Fibroblast of pulmonary artery (primary cell): Measurements from ENCODE around the gene COL15A1.

Source experiments
- DNase-seq: peaks from one replicate; pipeline ENCODE4 v3.0.0-alpha.2; 2010; ENCODE audit warnings: low read depth
- H3K4me3 ChIP-seq: replicated peaks from 2 replicates; pipeline ENCODE4 v1.5.1; 2011; ENCODE audit warnings: low read depth, mild to moderate bottlenecking, control low read depth, low read length, moderate library complexity
- CTCF ChIP-seq: IDR thresholded peaks from 2 replicates; pipeline ENCODE4 v1.5.1; 2011; ENCODE audit warnings: mild to moderate bottlenecking, control low read depth, low read length, inconsistent platforms; ENCODE audit errors: missing control alignments

Gene COL15A1

GRCh38 chr9:99056886-99057664, 113.4 kb downstream of the COL15A1 start:
- DNase-seq = peak; percentile 68
- no peak overlapping the region for H3K4me3 ChIP-seq
- no peak for TF ChIP-seq CTCF

- TF ChIP-seq CTCF = no peak
- peak; percentile 55 for DNase-seq
- no peak overlapping the region for H3K4me3 ChIP-seq
Measured at GRCh38 chr9:99057665-99058625, 114.2 kb downstream of the COL15A1 start.

- DNase-seq = no peak
- no peak overlapping the region for H3K4me3 ChIP-seq
- no peak for TF ChIP-seq CTCF
Measured at GRCh38 chr9:99058964-99059921, 115.5 kb downstream of the COL15A1 start.

- no peak overlapping the region for H3K4me3 ChIP-seq
- no peak for DNase-seq
- no peak for TF ChIP-seq CTCF
Measured at GRCh38 chr9:99060621-99061020, 116.9 kb downstream of the COL15A1 start.

GRCh38 chr9:99062549-99062948, 118.8 kb downstream of the COL15A1 start:
- no peak for DNase-seq
- H3K4me3 ChIP-seq = no peak overlapping the region
- TF ChIP-seq CTCF = no peak

- no peak for TF ChIP-seq CTCF
- no peak overlapping the region for H3K4me3 ChIP-seq
- DNase-seq = no peak
Measured at GRCh38 chr9:99063522-99063921, 119.8 kb downstream of the COL15A1 start.
